GM19452 (cell line): ENCODE data around the gene SIGLEC5.

ENCODE experiments used
- ATAC-seq: cut with Tn5 transposase; IDR thresholded peaks from one replicate; pipeline ENCODE4 v1.9.1; 2021; ENCODE audit not compliant: unreplicated experiment

SIGLEC5 gene

DNA sequence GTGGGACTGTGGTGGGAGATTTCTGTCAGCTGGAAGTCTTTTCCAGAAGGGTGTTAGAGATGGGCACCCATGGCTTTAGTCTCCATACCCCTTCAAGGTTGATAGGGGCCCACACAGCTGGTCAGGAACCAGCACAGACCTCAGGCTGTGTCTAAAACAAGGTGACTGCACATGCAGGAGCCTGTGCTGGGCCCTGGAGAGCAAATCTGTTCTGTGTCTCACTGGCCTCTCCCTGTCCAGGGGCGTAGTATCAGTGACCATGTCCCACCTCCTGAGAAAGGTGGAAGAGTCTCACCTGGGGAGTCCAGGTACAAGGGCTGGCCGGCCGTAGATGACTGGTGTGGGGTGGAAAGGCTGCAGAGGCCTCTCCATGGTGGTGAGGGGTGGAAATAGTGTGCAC lies 39.8 kb downstream of the SIGLEC5 start:
- no peak for ATAC-seq

DNA sequence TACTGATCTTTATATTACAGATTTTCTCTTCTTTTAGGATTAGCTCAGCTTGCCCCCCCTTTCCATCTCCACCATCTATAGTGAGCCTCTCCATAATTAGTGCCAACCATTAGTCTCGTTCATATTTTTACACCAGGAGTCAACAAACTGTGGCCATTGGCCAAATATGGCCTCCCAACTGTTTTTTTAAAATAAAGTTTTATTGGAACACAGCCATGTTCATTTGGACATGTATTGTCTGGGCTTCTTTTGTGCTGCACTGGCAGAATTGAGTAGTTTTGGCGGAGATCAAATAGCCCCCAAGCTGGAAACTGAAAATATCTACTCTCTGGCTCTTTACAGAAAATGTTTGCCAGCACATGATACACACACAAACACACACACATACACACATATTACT lies 40.7 kb downstream of the SIGLEC5 start:
- ATAC-seq = no peak

GRCh38 chr19:51587264-51588191 lies 42.7 kb downstream of the SIGLEC5 start:
- no peak for ATAC-seq

DNA sequence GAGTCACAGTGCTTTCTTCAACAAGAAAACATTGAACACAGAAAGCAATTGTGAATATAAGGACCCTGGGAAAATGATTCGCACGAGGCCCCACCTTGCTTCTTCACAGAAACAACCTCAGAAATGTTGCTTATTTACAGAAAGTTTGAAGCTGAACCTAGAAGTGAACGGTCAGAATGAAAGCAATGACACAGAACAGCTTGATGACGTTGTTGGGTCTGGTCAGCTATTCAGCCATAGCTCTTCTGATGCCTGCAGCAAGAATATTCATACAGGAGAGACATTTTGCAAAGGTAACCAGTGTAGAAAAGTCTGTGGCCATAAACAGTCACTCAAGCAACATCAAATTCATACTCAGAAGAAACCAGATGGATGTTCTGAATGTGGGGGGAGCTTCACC lies 43.4 kb downstream of the SIGLEC5 start:
- no peak for ATAC-seq

DNA sequence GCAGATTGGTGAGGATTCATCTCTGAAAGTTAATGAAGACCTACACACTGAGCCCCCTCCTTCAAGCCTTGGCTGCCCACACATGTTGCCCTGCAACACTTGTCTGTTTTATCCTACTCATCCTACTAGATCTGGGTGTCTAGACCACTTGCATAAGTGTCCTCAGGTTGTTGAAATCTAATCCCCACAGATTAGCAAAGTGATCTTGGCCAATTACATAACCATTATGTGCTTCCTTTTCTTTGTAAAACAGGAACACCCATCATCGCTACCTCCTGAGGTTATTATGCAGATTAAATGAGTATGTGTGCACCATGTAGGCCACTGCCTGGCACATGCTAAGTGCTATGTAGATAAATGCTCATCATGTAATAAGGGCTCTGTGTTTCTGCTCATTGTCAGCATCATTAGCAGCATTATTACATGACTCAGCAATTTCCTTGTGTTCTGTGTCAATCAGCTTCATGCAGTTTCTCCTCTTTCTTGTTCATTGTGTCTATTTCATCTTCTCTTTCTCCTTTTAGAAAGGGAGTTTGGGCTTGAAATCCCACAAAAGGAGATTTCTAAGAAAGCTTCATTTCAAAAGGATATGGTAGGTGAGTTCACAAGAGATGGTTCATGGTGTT lies 44.0 kb downstream of the SIGLEC5 start:
- no peak for ATAC-seq

- ATAC-seq = no peak
Measured at GRCh38 chr19:51576850-51577249, 53.4 kb downstream of the SIGLEC5 start.

DNA sequence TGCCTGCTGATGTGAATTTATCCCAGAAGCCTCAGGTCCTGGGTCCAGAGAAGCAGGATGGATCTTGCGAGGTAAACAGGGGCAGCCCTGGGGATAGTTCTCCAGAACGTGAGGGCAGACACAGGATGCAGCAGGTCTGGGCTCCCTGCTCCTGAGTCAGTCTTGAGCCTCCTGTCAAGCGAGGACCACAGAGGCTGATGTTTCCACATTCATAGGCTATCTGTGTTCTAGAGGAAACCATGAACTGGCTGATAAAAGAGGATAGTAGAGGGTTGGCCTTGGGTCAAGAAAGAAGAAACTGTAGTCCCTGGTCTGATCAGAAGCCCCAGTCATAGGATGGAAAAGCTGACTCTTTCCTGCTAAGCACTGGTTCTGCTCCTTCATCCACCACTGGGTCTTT lies 56.9 kb downstream of the SIGLEC5 start:
- ATAC-seq = no peak

GRCh38 chr19:51572908-51573307 lies 57.3 kb downstream of the SIGLEC5 start:
- no peak for ATAC-seq

- no peak for ATAC-seq
Measured at GRCh38 chr19:51572410-51572809, 57.8 kb downstream of the SIGLEC5 start.

- ATAC-seq = no peak
Measured at GRCh38 chr19:51571599-51571998, 58.6 kb downstream of the SIGLEC5 start.

- peak; percentile 87 for ATAC-seq
Measured at GRCh38 chr19:51570962-51571575, 59.1 kb downstream of the SIGLEC5 start, which contains the start of gene ZNF175. Gene ZNF175 (plus strand): TSS chr19:51571283. CDS start chr19:51573330, 2,047 bp downstream.

- no peak for ATAC-seq
Measured at GRCh38 chr19:51568456-51568855, 61.7 kb downstream of the SIGLEC5 start.

GRCh38 chr19:51567583-51567982 lies 62.6 kb downstream of the SIGLEC5 start:
- no peak for ATAC-seq

- no peak for ATAC-seq
Measured at GRCh38 chr19:51566489-51567100, 63.6 kb downstream of the SIGLEC5 start.

- ATAC-seq = no peak
Measured at GRCh38 chr19:51565583-51565982, 64.6 kb downstream of the SIGLEC5 start.

DNA sequence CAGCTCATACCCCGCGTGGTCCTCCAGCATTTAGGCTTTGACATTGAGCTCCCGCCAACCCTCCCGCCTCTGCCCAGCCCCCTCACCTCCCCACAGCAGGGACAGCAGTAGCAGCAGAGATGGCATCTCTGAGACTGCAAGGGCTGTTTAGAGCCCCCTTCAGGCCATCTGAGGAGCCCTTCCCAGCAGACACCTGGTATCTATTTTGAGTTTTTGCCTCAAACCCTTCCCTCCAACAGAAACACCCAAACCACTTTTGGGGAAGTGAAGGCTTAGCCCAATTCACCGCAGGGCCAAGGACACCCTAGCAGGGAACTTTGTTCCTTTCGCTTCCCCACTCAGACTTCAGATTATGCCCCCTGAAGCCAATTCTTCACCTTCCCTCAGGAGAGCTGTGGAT lies 65.4 kb downstream of the SIGLEC5 start:
- no peak for ATAC-seq
